HL-60 (cell line): ENCODE measurements around the gene DTWD2.
"Not testable (repeated sequence)": the region's sequence is repeated elsewhere in the genome, so short reads cannot be mapped to it uniquely, and the experiment has no call there.

Experiments
- CTCF ChIP-seq: IDR thresholded peaks from one replicate; pipeline ENCODE4 v1.5.1; 2011; ENCODE audit warnings: low read length, control low read depth, inconsistent platforms; ENCODE audit not compliant: insufficient read depth
- POLR2AphosphoS5 ChIP-seq: IDR thresholded peaks from 2 replicates; pipeline ENCODE4 v1.6.1; 2012; ENCODE audit warnings: low read depth
- REST ChIP-seq: IDR thresholded peaks from 2 replicates; pipeline ENCODE4 v1.6.1; 2012; ENCODE audit warnings: low read depth; ENCODE audit not compliant: insufficient replicate concordance

GRCh38 chr5:118998861-118999260, 10.5 kb upstream of the DTWD2 start:
- TF ChIP-seq CTCF, POLR2AphosphoS5, REST: not testable (repeated sequence)
